HepG2 (cell line): ENCODE data around the gene DLG3. TPM values are rescaled to one million over a fixed set of nuclear protein-coding genes. Genes with fewer than 3 reads are reported as not detected.

Experiments used
- ADNP ChIP-seq: sonication (generic); formaldehyde crosslinking; IDR thresholded peaks from 2 replicates; pipeline ENCODE4 v1.4.0; 2020; ENCODE audit warnings: missing genetic modification reagents
- ETS1 ChIP-seq: sonication (generic); formaldehyde crosslinking; IDR thresholded peaks from 2 replicates; pipeline ENCODE4 v1.4.0; 2020; ENCODE audit warnings: missing genetic modification reagents
- FOXP1 ChIP-seq, 2 experiments: fragments of 450-650 bp in 1 of 2; IDR thresholded peaks; 2 replicates each; pipeline ENCODE4 v1.6.1; 2017 to 2018; ENCODE audit warnings: antibody characterized with exemption in 1 of 2
- GLI4 ChIP-seq: sonication (generic); formaldehyde crosslinking; IDR thresholded peaks from 2 replicates; pipeline ENCODE4 v1.5.1; 2020; ENCODE audit warnings: missing genetic modification reagents, mild to moderate bottlenecking, moderate library complexity, borderline replicate concordance
- ISX ChIP-seq: sonication (generic); formaldehyde crosslinking; conservative IDR thresholded peaks from 2 replicates; pipeline ENCODE4 v1.5.0; 2020; ENCODE audit warnings: missing genetic modification reagents
- MATR3 ChIP-seq: sonication (generic); formaldehyde crosslinking; IDR thresholded peaks from 2 replicates; pipeline ENCODE4 v1.4.0; 2020; ENCODE audit warnings: missing genetic modification reagents
- NCOA2 ChIP-seq: sonication (generic); formaldehyde crosslinking; IDR thresholded peaks from 2 replicates; pipeline ENCODE4 v1.8.0; 2022; ENCODE audit warnings: inconsistent platforms
- NR2F1 ChIP-seq, 2 experiments: fragments of 450-650 bp in 1 of 2; formaldehyde crosslinking in 1 of 2; IDR thresholded peaks; 2 replicates each; pipeline versions ENCODE4 v1.5.0 to v1.6.1; 2016 to 2020; ENCODE audit warnings: mild to moderate bottlenecking in 1 of 2, missing compliant biosample characterization in 1 of 2, missing genetic modification reagents in 1 of 2, moderate library complexity in 1 of 2
- PAF1 ChIP-seq: IDR thresholded peaks from 2 replicates; pipeline ENCODE4 v1.6.1; 2016; ENCODE audit warnings: missing genetic modification reagents, missing compliant biosample characterization
- PHF20 ChIP-seq: sonication (generic); formaldehyde crosslinking; IDR thresholded peaks from 2 replicates; pipeline ENCODE4 v1.5.0; 2020; ENCODE audit warnings: mild to moderate bottlenecking, missing genetic modification reagents
- RNF2 ChIP-seq: fragments of 450-650 bp; conservative IDR thresholded peaks from 2 replicates; pipeline ENCODE4 v1.6.1; 2016; ENCODE audit warnings: low read depth
- THAP11 ChIP-seq: IDR thresholded peaks from 2 replicates; pipeline ENCODE4 v1.6.1; 2016; ENCODE audit warnings: missing biosample characterization, missing genetic modification reagents
- ZFP90 ChIP-seq: sonication (generic); formaldehyde crosslinking; IDR thresholded peaks from 2 replicates; pipeline ENCODE4 v1.8.0; 2022; ENCODE audit warnings: missing genetic modification reagents, mild to moderate bottlenecking, inconsistent platforms, borderline replicate concordance
- ZKSCAN1 ChIP-seq: fragments of 150-350 bp; IDR thresholded peaks from 2 replicates; pipeline ENCODE4 v1.6.1; 2014; ENCODE audit warnings: low read length
- ZNF160 ChIP-seq: sonication (generic); formaldehyde crosslinking; IDR thresholded peaks from 2 replicates; pipeline ENCODE4 v1.8.0; 2022; ENCODE audit warnings: mild to moderate bottlenecking, inconsistent platforms, missing genetic modification reagents
- ZNF709 ChIP-seq: sonication (generic); formaldehyde crosslinking; IDR thresholded peaks from 2 replicates; pipeline ENCODE4 v1.5.0; 2020; ENCODE audit warnings: mild to moderate bottlenecking, missing genetic modification reagents
- polyA plus RNA-seq, 8 experiments: library from polyadenylated mRNA; depleted of rRNA in 3 of 8; stranded (reverse) in 7 of 8; unstranded in 1 of 8; fragments of >200 nt; fragmentation: Illumina TruSeq in 4 of 8; extraction: Trizol in 4 of 8; gene quantifications; 2 replicates each; pipeline versions ENCODE4 v1.2.1 to v1.2.3, GENCODE V29; 2011 to 2016; ENCODE audit warnings: low read depth in 4 of 8, missing spikeins in 1 of 8, mixed read lengths in 1 of 8; ENCODE audit not compliant: insufficient read depth in 1 of 8
- total RNA-seq, 5 experiments: library from RNA; depleted of rRNA; stranded (reverse); fragments of >200 nt; fragmentation: Illumina TruSeq; extraction: Trizol; gene quantifications; 2 replicates each; pipeline ENCODE4 v1.2.3, GENCODE V29; 2016; ENCODE audit warnings: low read depth in 1 of 5
- TF ChIP-seq, protein P1 (sequence below): sonication (generic); formaldehyde crosslinking; IDR thresholded peaks from 2 replicates; pipeline ENCODE4 v1.4.0; 2020; ENCODE audit warnings: missing genetic modification reagents
- TF ChIP-seq, protein P2 (sequence below), 2 experiments: sonication (generic) in 1 of 2; formaldehyde crosslinking in 1 of 2; IDR thresholded peaks; 2 replicates each; pipeline versions ENCODE4 v1.4.0 to v1.6.1; 2016 to 2020; ENCODE audit warnings: borderline replicate concordance in 1 of 2, low read depth in 1 of 2, mild to moderate bottlenecking in 1 of 2, missing genetic modification reagents in 1 of 2
- TF ChIP-seq, protein P3 (sequence below): sonication (generic); formaldehyde crosslinking; IDR thresholded peaks from 2 replicates; pipeline ENCODE4 v1.5.1; 2020; ENCODE audit warnings: mild to moderate bottlenecking, missing genetic modification reagents
- TF ChIP-seq, protein P4 (sequence below): sonication (generic); formaldehyde crosslinking; IDR thresholded peaks from 2 replicates; pipeline ENCODE4 v1.4.0; 2020; ENCODE audit warnings: mild to moderate bottlenecking, low read depth, missing genetic modification reagents

DLG3 gene
- total and polyA plus RNA-seq, 2 of the 13 experiments (the other 11 are each of a cell fraction or from before 2014, with no cell fraction given) = 9.9 to 19.4 TPM

GRCh38 chrX:70525733-70526132 lies 81.1 kb downstream of the DLG3 start (continued):
- TF ChIP-seq, protein P1, sequence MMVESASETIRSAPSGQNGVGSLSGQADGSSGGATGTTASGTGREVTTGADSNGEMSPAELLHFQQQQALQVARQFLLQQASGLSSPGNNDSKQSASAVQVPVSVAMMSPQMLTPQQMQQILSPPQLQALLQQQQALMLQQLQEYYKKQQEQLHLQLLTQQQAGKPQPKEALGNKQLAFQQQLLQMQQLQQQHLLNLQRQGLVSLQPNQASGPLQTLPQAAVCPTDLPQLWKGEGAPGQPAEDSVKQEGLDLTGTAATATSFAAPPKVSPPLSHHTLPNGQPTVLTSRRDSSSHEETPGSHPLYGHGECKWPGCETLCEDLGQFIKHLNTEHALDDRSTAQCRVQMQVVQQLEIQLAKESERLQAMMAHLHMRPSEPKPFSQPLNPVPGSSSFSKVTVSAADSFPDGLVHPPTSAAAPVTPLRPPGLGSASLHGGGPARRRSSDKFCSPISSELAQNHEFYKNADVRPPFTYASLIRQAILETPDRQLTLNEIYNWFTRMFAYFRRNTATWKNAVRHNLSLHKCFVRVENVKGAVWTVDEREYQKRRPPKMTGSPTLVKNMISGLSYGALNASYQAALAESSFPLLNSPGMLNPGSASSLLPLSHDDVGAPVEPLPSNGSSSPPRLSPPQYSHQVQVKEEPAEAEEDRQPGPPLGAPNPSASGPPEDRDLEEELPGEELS (CRISPR knock-in tag) = no peak
- TF ChIP-seq THAP11 (CRISPR knock-in tag) (no peak), PAF1 (CRISPR knock-in tag) (no peak), ZNF709 (CRISPR knock-in tag) (no peak), FOXP1 (IDR thresholded peaks at IDR 0.05) (no peak), FOXP1 (CRISPR knock-in tag; IDR thresholded peaks at IDR 0.05) (peak; percentile 12; the same call in 1 of the 2 replicates), ETS1 (CRISPR knock-in tag) (no peak), ADNP (CRISPR knock-in tag) (no peak), PHF20 (CRISPR knock-in tag) (no peak), ISX (CRISPR knock-in tag) (no peak), NCOA2 (CRISPR knock-in tag) (peak; percentile 81), ZNF160 (CRISPR knock-in tag) (no peak), ZFP90 (CRISPR knock-in tag) (no peak), RNF2 (no peak), ZKSCAN1 (no peak), NR2F1 (CRISPR knock-in tag; IDR thresholded peaks at IDR 0.05) (peak; percentile 75 to 76), GLI4 (no peak), MATR3 (CRISPR knock-in tag) (no peak)
- TF ChIP-seq, protein P2, sequence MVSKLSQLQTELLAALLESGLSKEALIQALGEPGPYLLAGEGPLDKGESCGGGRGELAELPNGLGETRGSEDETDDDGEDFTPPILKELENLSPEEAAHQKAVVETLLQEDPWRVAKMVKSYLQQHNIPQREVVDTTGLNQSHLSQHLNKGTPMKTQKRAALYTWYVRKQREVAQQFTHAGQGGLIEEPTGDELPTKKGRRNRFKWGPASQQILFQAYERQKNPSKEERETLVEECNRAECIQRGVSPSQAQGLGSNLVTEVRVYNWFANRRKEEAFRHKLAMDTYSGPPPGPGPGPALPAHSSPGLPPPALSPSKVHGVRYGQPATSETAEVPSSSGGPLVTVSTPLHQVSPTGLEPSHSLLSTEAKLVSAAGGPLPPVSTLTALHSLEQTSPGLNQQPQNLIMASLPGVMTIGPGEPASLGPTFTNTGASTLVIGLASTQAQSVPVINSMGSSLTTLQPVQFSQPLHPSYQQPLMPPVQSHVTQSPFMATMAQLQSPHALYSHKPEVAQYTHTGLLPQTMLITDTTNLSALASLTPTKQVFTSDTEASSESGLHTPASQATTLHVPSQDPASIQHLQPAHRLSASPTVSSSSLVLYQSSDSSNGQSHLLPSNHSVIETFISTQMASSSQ (IDR thresholded peaks at IDR 0.05; ENCODE audit: low read depth) = no peak
- TF ChIP-seq, protein P2 (CRISPR knock-in tag; IDR thresholded peaks at IDR 0.05; ENCODE audit: borderline replicate concordance) = peak; percentile 56; the same call in 1 of the 2 replicates
- TF ChIP-seq, protein P3, sequence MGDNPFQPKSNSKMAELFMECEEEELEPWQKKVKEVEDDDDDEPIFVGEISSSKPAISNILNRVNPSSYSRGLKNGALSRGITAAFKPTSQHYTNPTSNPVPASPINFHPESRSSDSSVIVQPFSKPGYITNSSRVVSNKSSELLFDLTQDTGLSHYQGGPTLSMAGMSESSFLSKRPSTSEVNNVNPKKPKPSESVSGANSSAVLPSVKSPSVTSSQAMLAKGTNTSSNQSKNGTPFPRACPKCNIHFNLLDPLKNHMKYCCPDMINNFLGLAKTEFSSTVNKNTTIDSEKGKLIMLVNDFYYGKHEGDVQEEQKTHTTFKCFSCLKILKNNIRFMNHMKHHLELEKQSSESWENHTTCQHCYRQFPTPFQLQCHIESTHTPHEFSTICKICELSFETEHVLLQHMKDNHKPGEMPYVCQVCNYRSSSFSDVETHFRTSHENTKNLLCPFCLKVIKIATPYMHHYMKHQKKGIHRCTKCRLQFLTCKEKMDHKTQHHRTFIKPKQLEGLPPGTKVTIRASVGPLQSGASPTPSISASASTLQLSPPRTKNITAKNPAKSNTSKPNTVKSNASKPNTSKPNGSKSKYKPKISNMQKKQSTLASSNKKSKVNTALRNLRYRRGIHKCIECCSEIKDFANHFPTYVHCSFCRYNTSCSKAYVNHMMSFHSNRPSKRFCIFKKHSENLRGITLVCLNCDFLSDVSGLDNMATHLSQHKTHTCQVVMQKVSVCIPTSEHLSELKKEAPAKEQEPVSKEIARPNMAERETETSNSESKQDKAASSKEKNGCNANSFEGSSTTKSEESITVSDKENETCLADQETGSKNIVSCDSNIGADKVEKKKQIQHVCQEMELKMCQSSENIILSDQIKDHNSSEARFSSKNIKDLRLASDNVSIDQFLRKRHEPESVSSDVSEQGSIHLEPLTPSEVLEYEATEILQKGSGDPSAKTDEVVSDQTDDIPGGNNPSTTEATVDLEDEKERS (CRISPR knock-in tag) = no peak
- TF ChIP-seq, protein P4, sequence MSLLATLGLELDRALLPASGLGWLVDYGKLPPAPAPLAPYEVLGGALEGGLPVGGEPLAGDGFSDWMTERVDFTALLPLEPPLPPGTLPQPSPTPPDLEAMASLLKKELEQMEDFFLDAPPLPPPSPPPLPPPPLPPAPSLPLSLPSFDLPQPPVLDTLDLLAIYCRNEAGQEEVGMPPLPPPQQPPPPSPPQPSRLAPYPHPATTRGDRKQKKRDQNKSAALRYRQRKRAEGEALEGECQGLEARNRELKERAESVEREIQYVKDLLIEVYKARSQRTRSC (CRISPR knock-in tag) = no peak
